ENCODE data around the gene TNRC6A. TPM values are rescaled to one million over a fixed set of nuclear protein-coding genes. Genes with fewer than 3 reads are reported as not detected.

Gene TNRC6A
- total and polyA plus RNA-seq, 4 donors = 9.3 to 42.3 (median 22.9) TPM

- H3K4me3 ChIP-seq (ENCODE audit: low read depth in 1 of 3, low read length in 3 of 3) = no peak overlapping the region
- 88% methylated on average over 9 of the region's 9 CpGs for WGBS
- no peaks in the 10 kb centered on the region for H3K9me3 ChIP-seq (ENCODE audit: control insufficient read depth in 4 of 4, low read length in 3 of 4)
- H3K27ac ChIP-seq (ENCODE audit: low read depth in 1 of 2, low read length in 2 of 2) = no peak overlapping the region
- peaks cover 2 to 14% (median 9%) of the 10 kb centered on the region in 4 donors for H3K4me1 ChIP-seq (ENCODE audit: control insufficient read depth in 4 of 4, insufficient read depth in 4 of 4, low read length in 3 of 4)
- no peak for DNase-seq (ENCODE audit: low spot score)
- no peaks in the 10 kb centered on the region for H3K27me3 ChIP-seq (ENCODE audit: control insufficient read depth in 4 of 4, insufficient read depth in 4 of 4, low read length in 3 of 4)
- no peaks in the 10 kb centered on the region for H3K36me3 ChIP-seq (ENCODE audit: control insufficient read depth in 4 of 4, insufficient read depth in 3 of 4, low read depth in 1 of 4, low read length in 3 of 4)
- no peak overlapping the region for H3K9ac ChIP-seq (ENCODE audit: low read depth in 1 of 2, low read length in 2 of 2)
- TF ChIP-seq YY1 (IDR thresholded peaks at IDR 0.05) (no peak), GABPA (IDR thresholded peaks at IDR 0.05 in 1 of 2, conservative IDR thresholded peaks at IDR 0.05 in 1 of 2) (no peak), FOXA2 (IDR thresholded peaks at IDR 0.05) (no peak), NR2F2 (IDR thresholded peaks at IDR 0.05) (no peak), TAF1 (conservative IDR thresholded peaks at IDR 0.05) (no peak), MAX (IDR thresholded peaks at IDR 0.05) (no peak), REST (IDR thresholded peaks at IDR 0.05) (no peak), ZBTB33 (IDR thresholded peaks at IDR 0.05) (no peak), CTCF (IDR thresholded peaks at IDR 0.05; ENCODE audit: low read depth, low read length, missing input control) (no peak), ATF3 (IDR thresholded peaks at IDR 0.05) (no peak), HNF4G (IDR thresholded peaks at IDR 0.05) (no peak), FOXA1 (IDR thresholded peaks at IDR 0.05) (no peak), SP1 (IDR thresholded peaks at IDR 0.05) (no peak), RAD21 (IDR thresholded peaks at IDR 0.05) (no peak), RXRA (IDR thresholded peaks at IDR 0.05) (no peak), HNF4A (conservative IDR thresholded peaks at IDR 0.05) (no peak), EGR1 (IDR thresholded peaks at IDR 0.05; ENCODE audit: low read depth in 2 of 2) (no peak)
These were observed 108.5 kb downstream of the TNRC6A start for GRCh38 chr16:24837969-24838368.

All from liver (tissue), 9 donors.